Measurements from ENCODE around the gene LTB4R. TPM values are rescaled to one million over a fixed set of nuclear protein-coding genes. Genes with fewer than 3 reads are reported as not detected.
A peak's percentile ranks its signal among the peaks of the same experiment; 100 is the strongest.

Gene LTB4R
- total RNA-seq, 1 donor from 2014 or later = 2.1 TPM

- ATAC-seq (no peak), DNase-seq (ENCODE audit: missing footprints) (no peak)
- intact Hi-C loops (cut with DNase I) = no loop called here
Observed at GRCh38 chr14:24355009-24355408, 43.7 kb downstream of the LTB4R start.

DNA sequence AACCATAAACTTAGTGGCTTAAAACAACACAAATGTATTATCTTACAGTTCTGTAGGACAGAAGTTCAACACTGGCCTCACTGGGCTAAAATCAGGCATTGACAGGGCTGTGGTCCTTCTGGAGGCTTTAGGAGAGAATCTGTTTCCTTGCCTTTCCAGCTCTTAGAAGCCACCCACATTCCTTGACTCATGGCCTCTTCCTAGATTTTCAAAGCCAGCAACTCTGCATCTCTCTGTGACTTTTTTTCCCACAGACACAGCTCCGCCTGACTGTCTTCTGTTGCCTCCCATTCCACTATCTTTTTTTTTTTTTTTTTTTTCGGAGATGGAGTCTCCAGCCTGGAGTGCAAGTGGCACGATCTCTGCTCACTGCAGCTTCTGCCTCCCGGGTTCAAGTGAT, 44.9 kb downstream of the LTB4R start:
- intact Hi-C loops (cut with DNase I) = no loop called here
- ATAC-seq = no peak
- no peak for DNase-seq (ENCODE audit: missing footprints)

- intact Hi-C loops (cut with DNase I) = no loop called here
- ATAC-seq = no peak
- DNase-seq (ENCODE audit: missing footprints) = no peak
Observed at GRCh38 chr14:24360281-24360680, 49.0 kb downstream of the LTB4R start.

- intact Hi-C loops (cut with DNase I) = no loop called here
- DNase-seq (ENCODE audit: missing footprints) (no peak), ATAC-seq (no peak)
Observed at GRCh38 chr14:24361326-24361725, 50.0 kb downstream of the LTB4R start.

DNA sequence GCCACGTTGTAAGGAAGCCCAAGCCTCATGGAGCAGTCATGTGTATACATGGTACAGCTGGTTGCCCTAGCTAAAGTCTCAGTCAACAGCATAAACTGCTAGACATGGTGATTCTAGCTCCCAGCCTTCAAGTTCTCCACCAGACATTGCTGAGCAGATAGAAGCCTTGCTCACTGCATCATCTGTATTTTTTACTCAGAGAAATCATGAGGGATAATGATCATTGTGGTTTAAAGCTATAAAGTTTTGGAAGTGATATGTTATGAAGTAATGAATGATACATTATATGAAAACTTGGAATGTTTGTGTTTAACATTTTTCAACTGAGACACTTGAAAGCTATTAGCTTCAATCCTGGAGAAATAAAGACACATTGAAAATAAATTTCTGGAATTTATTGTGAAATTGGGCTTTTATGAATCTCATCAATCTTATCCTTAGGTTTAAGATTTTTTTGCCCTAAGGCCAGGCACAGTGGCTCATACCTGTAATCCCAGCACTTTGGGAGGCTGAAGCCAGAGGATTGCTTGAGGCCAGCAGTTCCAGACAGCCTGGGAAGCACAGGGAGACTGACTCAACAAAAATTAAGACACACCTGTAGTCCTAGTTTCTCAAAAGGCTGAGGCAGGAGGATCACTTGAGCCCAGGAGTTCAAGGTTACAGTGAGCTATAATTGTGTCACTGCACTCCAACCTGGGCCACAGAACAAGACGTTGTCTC, 51.1 kb downstream of the LTB4R start:
- no peak for ATAC-seq
- intact Hi-C loops (cut with DNase I) = no loop called here
- DNase-seq (ENCODE audit: missing footprints) = no peak

GRCh38 chr14:24363401-24363800, 52.1 kb downstream of the LTB4R start:
- DNase-seq (ENCODE audit: missing footprints) (no peak), ATAC-seq (no peak)
- intact Hi-C loops (cut with DNase I) = no loop called here

GRCh38 chr14:24364841-24365240, 53.5 kb downstream of the LTB4R start:
- ATAC-seq (no peak), DNase-seq (ENCODE audit: missing footprints) (no peak)
- intact Hi-C loops (cut with DNase I) = no loop called here

GRCh38 chr14:24365600-24366412, 54.5 kb downstream of the LTB4R start:
- DNase-seq (ENCODE audit: missing footprints) (peak; percentile 86), ATAC-seq (peak; percentile 42)
- intact Hi-C loops (cut with DNase I) = loop anchor here (1.0 to 2.0 kb wide), 2 partner anchors 31 to 65 kb away; partner anchors contain the start of gene ADCY4

DNA sequence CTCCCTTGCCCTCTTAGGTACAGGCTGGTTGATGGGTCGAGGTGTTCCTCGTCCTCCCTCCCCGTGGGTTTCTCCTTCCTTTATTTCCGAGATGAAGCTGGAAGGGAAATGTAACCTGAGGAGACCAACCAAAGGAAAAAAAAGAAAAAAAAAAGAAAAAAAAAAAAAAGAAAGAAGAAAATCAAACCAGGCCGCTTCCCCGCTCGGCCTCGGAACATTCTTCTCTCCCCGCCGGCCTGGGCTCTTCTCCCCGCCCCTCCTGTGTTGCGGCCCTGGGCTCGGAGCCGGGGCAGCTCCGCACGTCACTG, 55.1 kb downstream of the LTB4R start:
- ATAC-seq (no peak), DNase-seq (ENCODE audit: missing footprints) (no peak)
- intact Hi-C loops (cut with DNase I) = loop anchor here (1.0 to 2.0 kb wide), 2 partner anchors 32 to 65 kb away; partner anchors contain the start of gene ADCY4

- ATAC-seq = peak; percentile 88
- intact Hi-C loops (cut with DNase I) = loop anchor here (1.0 to 2.0 kb wide), 3 partner anchors 31 to 64 kb away; partner anchors contain the start of gene ADCY4
- peak; percentile 93 for DNase-seq (ENCODE audit: missing footprints)
Observed at GRCh38 chr14:24366721-24367513, 55.6 kb downstream of the LTB4R start.

Other genes with a start within 250 kb of the LTB4R start
- gene CPNE6, start 239.9 kb upstream of the LTB4R start, total RNA-seq = not detected
- gene PCK2, start 217.2 kb upstream of the LTB4R start, total RNA-seq = 4.3 TPM
- gene DCAF11, start 196.7 kb upstream of the LTB4R start, total RNA-seq = 84.7 TPM
- 1.8 TPM for gene NRL, start 196.6 kb upstream of the LTB4R start, total RNA-seq
- 129 TPM for gene FITM1, start 180.8 kb upstream of the LTB4R start, total RNA-seq
- gene PSME1, start 175.3 kb upstream of the LTB4R start, total RNA-seq = 140 TPM
- gene EMC9, start 169.9 kb upstream of the LTB4R start, total RNA-seq = 14.6 TPM
- 109 TPM for gene PSME2, start 164.9 kb upstream of the LTB4R start, total RNA-seq
- gene RNF31, start 164.0 kb upstream of the LTB4R start, total RNA-seq = 33.4 TPM
- gene IRF9, start 150.2 kb upstream of the LTB4R start, total RNA-seq = 30.5 TPM
- gene REC8, start 139.4 kb upstream of the LTB4R start, total RNA-seq = 2.4 TPM
- gene IPO4, start 122.7 kb upstream of the LTB4R start, total RNA-seq = 10.5 TPM
- gene TM9SF1, start 116.1 kb upstream of the LTB4R start, total RNA-seq = 23.2 TPM
- gene TSSK4, start 105.8 kb upstream of the LTB4R start, total RNA-seq = 0.43 TPM
- gene CHMP4A, start 98.0 kb upstream of the LTB4R start, total RNA-seq = 28.5 TPM
- gene MDP1, start 95.4 kb upstream of the LTB4R start, total RNA-seq = 17.0 TPM
- 218 TPM for gene NEDD8, start 79.1 kb upstream of the LTB4R start, total RNA-seq
- 29.1 TPM for gene GMPR2, start 78.6 kb upstream of the LTB4R start, total RNA-seq
- gene TINF2, start 68.9 kb upstream of the LTB4R start, total RNA-seq = 33.0 TPM
- 1.1 TPM for gene TGM1, start 48.3 kb upstream of the LTB4R start, total RNA-seq
- 21.5 TPM for gene RABGGTA, start 39.9 kb upstream of the LTB4R start, total RNA-seq
- 8.3 TPM for gene DHRS1, start 11.7 kb upstream of the LTB4R start, total RNA-seq
- 23.0 TPM for gene NOP9, start 11.7 kb upstream of the LTB4R start, total RNA-seq
- 4.3 TPM for gene CIDEB, start 3.5 kb upstream of the LTB4R start, total RNA-seq
- 0.57 TPM for gene LTB4R2, start 1.4 kb upstream of the LTB4R start, total RNA-seq
- 27.3 TPM for gene ADCY4, start 23.6 kb downstream of the LTB4R start, total RNA-seq
- gene RIPK3, start 28.5 kb downstream of the LTB4R start, total RNA-seq = 4.2 TPM
- gene NFATC4, start 56.7 kb downstream of the LTB4R start, total RNA-seq = 28.4 TPM
- 9.5 TPM for gene NYNRIN, start 87.5 kb downstream of the LTB4R start, total RNA-seq
- gene CBLN3, start 118.2 kb downstream of the LTB4R start, total RNA-seq = 1.1 TPM
- gene KHNYN, start 118.5 kb downstream of the LTB4R start, total RNA-seq = 23.3 TPM
- 76.6 TPM for gene SDR39U1, start 131.3 kb downstream of the LTB4R start, total RNA-seq
- gene CMA1, start 196.8 kb downstream of the LTB4R start, total RNA-seq = 1.3 TPM

Measured in Right ventricle myocardium inferior (tissue), 1 donor.